Measurements from ENCODE around the gene KCTD17. TPM values are rescaled to one million over a fixed set of nuclear protein-coding genes. Genes with fewer than 3 reads are reported as not detected.

KCTD17 gene
- total RNA-seq, 8 experiments from 2014 or later = 13.9 to 62.2 (median 26.5) TPM

GRCh38 chr22:37023743-37024338 is 27.7 kb upstream of the KCTD17 start:
- no peak for ATAC-seq (replicated peaks in 6 of 8)
- 60 to 100% (median 87%) methylated on average over 1 to 13 of the region's 34 CpGs; no CpG with 5 or more reads in 4 of the 10 experiments for WGBS, 10 experiments
- in situ Hi-C loops (cut with MboI; ENCODE audit: low pct_unique_long_range_greater_than_20kb in 2 of 9, low sequenced_read_pairs in 9 of 9, unreplicated experiment in 9 of 9) = no loop called here

DNA sequence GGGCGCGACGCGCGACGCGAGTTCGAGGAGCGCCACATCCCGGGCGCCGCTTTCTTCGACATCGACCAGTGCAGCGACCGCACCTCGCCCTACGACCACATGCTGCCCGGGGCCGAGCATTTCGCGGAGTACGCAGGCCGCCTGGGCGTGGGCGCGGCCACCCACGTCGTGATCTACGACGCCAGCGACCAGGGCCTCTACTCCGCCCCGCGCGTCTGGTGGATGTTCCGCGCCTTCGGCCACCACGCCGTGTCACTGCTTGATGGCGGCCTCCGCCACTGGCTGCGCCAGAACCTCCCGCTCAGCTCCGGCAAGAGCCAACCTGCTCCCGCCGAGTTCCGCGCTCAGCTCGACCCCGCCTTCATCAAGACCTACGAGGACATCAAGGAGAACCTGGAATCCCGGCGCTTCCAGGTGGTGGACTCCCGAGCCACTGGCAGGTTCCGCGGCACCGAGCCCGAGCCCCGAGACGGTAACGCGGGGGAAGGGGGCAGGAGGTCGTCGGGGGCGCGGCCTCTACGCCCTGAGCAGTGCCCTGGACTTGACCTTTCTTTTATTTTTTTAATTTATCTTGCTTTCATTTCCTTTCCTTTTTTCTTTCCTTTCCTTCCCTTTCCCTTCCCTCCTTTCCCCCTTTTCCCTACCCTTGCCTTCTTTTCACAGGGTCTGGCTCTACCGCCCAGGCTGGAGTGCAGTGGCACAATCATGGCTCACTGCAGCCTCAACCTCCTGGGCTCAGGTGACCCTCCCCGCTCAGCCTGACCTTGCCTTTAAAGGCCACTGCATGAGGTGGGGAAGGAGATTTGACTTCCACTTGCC is 27.0 kb upstream of the KCTD17 start:
- in situ Hi-C loops (cut with MboI; ENCODE audit: low pct_unique_long_range_greater_than_20kb in 2 of 9, low sequenced_read_pairs in 9 of 9, unreplicated experiment in 9 of 9) = no loop called here
- ATAC-seq (replicated peaks in 6 of 8) = no peak

More at GRCh38 chr22:37023743-37024338, 27.7 kb upstream of the KCTD17 start:
- no peak overlapping the region for H3K4me3 ChIP-seq
- no peak overlapping the region for H3K27ac ChIP-seq
- peaks cover 0 to 4% of the 10 kb centered on the region in 2 donors for H3K4me1 ChIP-seq (replicated peaks in 1 of 2)

GRCh38 chr22:37025500-37026070 is 26.0 kb upstream of the KCTD17 start:
- in situ Hi-C loops (cut with MboI; ENCODE audit: low pct_unique_long_range_greater_than_20kb in 2 of 9, low sequenced_read_pairs in 9 of 9, unreplicated experiment in 9 of 9) = no loop called here
- no peak for ATAC-seq (replicated peaks in 6 of 8)

More for the DNA sequence above, 27.0 kb upstream of the KCTD17 start:
- 81 to 100% (median 92%) methylated on average over 1 to 17 of the region's 71 CpGs; no CpG with 5 or more reads in 2 of the 10 experiments for WGBS, 10 experiments
- Histone ChIP-seq H3K4me3 (no peak overlapping the region), H3K27ac (no peak overlapping the region), H3K4me1 (replicated peaks in 1 of 2) (peaks cover 0 to 4% of the 10 kb centered on the region in 2 donors)

GRCh38 chr22:37026325-37026724 is 25.2 kb upstream of the KCTD17 start:
- no peak overlapping the region for H3K4me3 ChIP-seq
- in situ Hi-C loops (cut with MboI; ENCODE audit: low pct_unique_long_range_greater_than_20kb in 2 of 9, low sequenced_read_pairs in 9 of 9, unreplicated experiment in 9 of 9) = no loop called here
- no peaks in the 10 kb centered on the region for H3K4me1 ChIP-seq (replicated peaks in 1 of 2)
- no peak overlapping the region for H3K27ac ChIP-seq
- peak in 2 of 8 experiments; percentile 41 to 42 for ATAC-seq (replicated peaks in 6 of 8)
- 82 to 100% (median 96%) methylated on average over 1 to 4 of the region's 5 CpGs; no CpG with 5 or more reads in 5 of the 10 experiments for WGBS, 10 experiments

More at GRCh38 chr22:37025500-37026070, 26.0 kb upstream of the KCTD17 start:
- H3K4me3 ChIP-seq = no peak overlapping the region
- H3K4me1 ChIP-seq (replicated peaks in 1 of 2) = no peaks in the 10 kb centered on the region
- WGBS, 10 experiments = 80 to 100% (median 96%) methylated on average over 1 to 6 of the region's 10 CpGs; no CpG with 5 or more reads in 3 of the 10 experiments
- no peak overlapping the region for H3K27ac ChIP-seq

GRCh38 chr22:37027556-37027955 is 24.0 kb upstream of the KCTD17 start:
- no peak overlapping the region for H3K4me3 ChIP-seq
- in situ Hi-C loops (cut with MboI; ENCODE audit: low pct_unique_long_range_greater_than_20kb in 2 of 9, low sequenced_read_pairs in 9 of 9, unreplicated experiment in 9 of 9) = no loop called here
- no peak overlapping the region for H3K27ac ChIP-seq
- WGBS, 10 experiments = 57 to 100% (median 89%) methylated on average over 1 to 7 of the region's 7 CpGs; no CpG with 5 or more reads in 2 of the 10 experiments
- no peaks in the 10 kb centered on the region for H3K4me1 ChIP-seq (replicated peaks in 1 of 2)
- ATAC-seq (replicated peaks in 6 of 8) = no peak

DNA sequence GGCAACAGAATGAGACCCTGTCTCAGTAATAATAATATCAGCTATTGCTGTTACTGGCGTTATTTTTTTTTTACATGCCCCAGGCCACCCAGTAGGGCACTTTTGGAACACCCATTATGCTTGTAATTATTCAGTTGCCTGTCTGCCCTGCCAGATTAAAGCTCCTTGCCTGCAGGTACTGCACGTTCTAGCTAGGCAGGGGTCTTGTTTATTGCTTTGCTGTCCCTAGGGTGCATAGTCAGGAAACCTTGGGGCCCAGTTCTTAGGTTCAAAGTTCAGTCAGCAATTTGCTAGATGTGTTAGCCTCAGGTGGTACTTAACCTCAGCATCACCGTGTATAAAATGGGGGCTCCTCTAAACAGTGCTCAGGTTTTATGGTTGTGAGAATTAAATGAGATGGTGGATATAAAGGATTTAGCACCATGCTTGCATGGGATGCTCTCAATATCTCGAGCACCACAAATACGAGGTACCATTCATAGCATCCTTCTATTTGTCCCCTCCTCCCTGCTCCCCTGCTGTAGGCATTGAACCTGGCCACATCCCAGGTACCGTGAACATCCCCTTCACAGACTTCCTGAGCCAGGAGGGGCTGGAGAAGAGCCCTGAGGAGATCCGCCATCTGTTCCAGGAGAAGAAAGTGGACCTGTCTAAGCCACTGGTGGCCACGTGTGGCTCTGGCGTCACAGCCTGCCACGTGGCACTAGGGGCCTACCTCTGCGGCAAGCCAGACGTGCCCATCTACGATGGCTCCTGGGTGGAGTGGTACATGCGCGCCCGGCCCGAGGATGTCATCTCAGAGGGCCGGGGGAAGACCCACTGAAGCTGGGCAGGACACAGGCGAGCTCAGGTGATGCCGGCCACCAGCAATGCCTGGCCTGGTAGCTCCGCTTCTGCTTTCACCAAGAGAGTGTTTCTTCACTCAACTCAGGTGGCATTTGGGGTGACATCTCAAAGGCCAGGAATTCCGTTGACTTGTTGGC is 22.6 kb upstream of the KCTD17 start:
- no peak overlapping the region for H3K27ac ChIP-seq
- WGBS, 10 experiments = 72 to 100% (median 80%) methylated on average over 1 to 7 of the region's 22 CpGs; no CpG with 5 or more reads in 1 of the 10 experiments
- in situ Hi-C loops (cut with MboI; ENCODE audit: low pct_unique_long_range_greater_than_20kb in 2 of 9, low sequenced_read_pairs in 9 of 9, unreplicated experiment in 9 of 9) = no loop called here
- no peak for ATAC-seq (replicated peaks in 6 of 8)
- H3K4me1 ChIP-seq (replicated peaks in 1 of 2) = no peaks in the 10 kb centered on the region
- no peak overlapping the region for H3K4me3 ChIP-seq

DNA sequence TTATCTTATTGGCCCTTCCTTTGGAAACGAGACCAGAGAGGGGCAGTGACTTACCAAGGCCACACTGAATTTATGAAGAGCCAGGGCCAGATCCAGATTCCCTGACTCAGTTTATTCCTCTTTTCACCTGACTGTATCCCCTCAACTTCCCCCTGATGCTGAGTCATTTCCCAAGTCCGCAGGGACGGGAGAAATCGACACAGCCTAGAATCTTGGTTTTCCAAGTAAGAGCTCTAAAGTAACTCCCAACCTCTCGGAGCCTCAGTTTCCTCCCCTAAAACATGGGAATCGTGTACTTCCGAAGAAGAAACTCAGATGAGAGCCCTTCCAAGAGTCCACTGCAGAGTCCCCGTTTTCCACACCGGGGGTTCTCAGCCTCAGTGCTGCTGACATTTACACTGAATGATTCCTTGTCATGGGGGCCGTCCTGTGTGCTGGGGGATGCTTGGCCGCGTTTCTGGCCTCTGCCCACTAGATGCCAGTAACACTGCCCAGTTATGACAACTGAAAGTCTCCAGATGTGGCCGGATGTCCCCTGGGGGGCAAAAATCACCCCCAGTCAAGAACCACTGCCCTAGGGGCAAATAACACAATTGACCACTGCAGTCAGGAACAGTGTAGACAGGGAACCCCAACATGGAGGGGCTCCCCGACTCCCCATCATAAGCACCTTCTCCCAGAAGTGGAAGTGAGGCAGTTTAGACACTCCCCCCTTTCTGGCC is 20.8 kb upstream of the KCTD17 start:
- in situ Hi-C loops (cut with MboI; ENCODE audit: low pct_unique_long_range_greater_than_20kb in 2 of 9, low sequenced_read_pairs in 9 of 9, unreplicated experiment in 9 of 9) = no loop called here
- 67 to 96% (median 77%) methylated on average over 1 to 11 of the region's 14 CpGs; no CpG with 5 or more reads in 4 of the 10 experiments for WGBS, 10 experiments
- Histone ChIP-seq H3K4me1 (replicated peaks in 1 of 2) (no peaks in the 10 kb centered on the region), H3K4me3 (no peak overlapping the region), H3K27ac (no peak overlapping the region)
- ATAC-seq (replicated peaks in 6 of 8) = no peak

DNA sequence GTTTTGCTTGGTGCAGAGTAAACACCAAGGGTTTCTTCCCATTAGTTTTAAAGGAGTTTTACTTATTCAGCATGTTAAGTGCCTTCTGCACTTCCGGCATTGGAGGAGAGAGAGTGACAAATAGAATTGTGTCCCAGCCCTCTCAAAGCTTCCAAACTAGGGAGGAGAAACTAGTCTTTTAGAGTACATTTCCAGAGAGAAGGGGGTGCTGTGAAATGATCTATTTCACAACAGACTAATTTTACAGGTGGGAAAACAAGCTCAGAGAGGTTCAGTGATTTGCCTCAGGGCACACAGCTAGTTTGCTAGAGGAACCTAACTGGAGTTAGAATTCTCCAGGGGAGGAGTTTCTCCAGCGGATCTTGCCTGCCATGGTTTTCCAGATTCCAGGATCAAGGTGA is 19.4 kb upstream of the KCTD17 start:
- Histone ChIP-seq H3K4me3 (no peak overlapping the region), H3K27ac (no peak overlapping the region), H3K4me1 (replicated peaks in 1 of 2) (no peaks in the 10 kb centered on the region)
- whole genome bisulfite sequencing, 10 experiments = 0 to 100% (median 64%) methylated on average over 1 to 2 of the region's 2 CpGs; no CpG with 5 or more reads in 4 of the 10 experiments
- in situ Hi-C loops (cut with MboI; ENCODE audit: low pct_unique_long_range_greater_than_20kb in 2 of 9, low sequenced_read_pairs in 9 of 9, unreplicated experiment in 9 of 9) = no loop called here
- ATAC-seq (replicated peaks in 6 of 8) = peak in 2 of 8 experiments; percentile 12 to 35

DNA sequence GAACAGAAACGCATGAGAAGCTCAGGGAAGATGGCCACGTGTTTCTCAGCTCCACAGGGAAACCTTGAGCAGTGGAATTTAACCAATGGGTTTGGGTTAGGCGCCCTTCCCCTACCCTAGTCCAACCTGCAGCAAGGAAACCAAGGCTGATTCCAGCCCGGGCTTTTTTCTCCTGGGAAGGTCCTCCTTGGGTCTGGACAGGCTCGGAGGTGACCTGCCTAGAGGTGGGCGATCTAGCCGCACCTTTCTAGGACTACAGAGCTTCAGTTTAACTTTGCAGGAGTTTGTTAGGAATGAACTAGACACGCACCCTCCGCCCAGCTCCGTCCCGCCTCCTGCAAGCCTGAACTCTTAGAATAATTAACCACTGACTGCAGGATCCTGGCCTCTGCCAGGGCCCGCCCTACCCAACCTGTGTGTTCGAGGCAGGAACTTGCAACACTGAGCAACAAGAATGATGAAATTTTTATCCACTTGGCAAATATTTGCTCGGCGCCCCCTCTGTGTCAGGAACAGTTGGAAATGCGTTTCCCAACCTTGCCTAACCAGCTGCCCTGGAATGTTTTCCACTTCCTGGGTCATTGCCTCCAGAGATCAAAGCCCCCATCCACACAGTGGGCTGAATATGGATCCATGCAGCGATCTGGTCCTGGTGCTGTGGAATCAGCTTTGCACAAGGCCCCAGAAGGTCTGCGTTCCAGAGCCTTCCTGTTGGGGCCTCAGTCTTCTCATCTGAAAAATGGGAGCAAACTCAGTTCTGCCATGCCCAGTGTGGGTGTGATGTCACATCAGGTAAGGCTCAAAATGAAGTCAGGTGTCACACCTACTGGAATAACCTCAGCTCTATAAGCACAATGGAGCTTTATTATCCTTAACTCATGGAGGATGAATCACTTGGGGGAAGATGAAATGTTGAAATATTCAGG is 18.7 kb upstream of the KCTD17 start:
- ATAC-seq (replicated peaks in 6 of 8) = peak in 7 of 8 experiments; percentile 21 to 98 (median 54)
- in situ Hi-C loops (cut with MboI; ENCODE audit: low pct_unique_long_range_greater_than_20kb in 2 of 9, low sequenced_read_pairs in 9 of 9, unreplicated experiment in 9 of 9) = no loop called here

GRCh38 chr22:37033605-37034430 is 17.7 kb upstream of the KCTD17 start:
- in situ Hi-C loops (cut with MboI; ENCODE audit: low pct_unique_long_range_greater_than_20kb in 2 of 9, low sequenced_read_pairs in 9 of 9, unreplicated experiment in 9 of 9) = no loop called here

More for the DNA sequence above, 18.7 kb upstream of the KCTD17 start:
- Histone ChIP-seq H3K4me3 (no peak overlapping the region), H3K4me1 (replicated peaks in 1 of 2) (no peaks in the 10 kb centered on the region), H3K27ac (no peak overlapping the region)
- 35 to 100% (median 72%) methylated on average over 1 to 8 of the region's 18 CpGs; no CpG with 5 or more reads in 2 of the 10 experiments for WGBS, 10 experiments

More at GRCh38 chr22:37033605-37034430, 17.7 kb upstream of the KCTD17 start:
- 40 to 93% (median 85%) methylated on average over 1 to 6 of the region's 23 CpGs; no CpG with 5 or more reads in 4 of the 10 experiments for WGBS, 10 experiments
- H3K4me3 ChIP-seq = no peak overlapping the region
- H3K27ac ChIP-seq = no peak overlapping the region
- ATAC-seq (replicated peaks in 6 of 8) = no peak
- H3K4me1 ChIP-seq (replicated peaks in 1 of 2) = no peaks in the 10 kb centered on the region
